HG03196 (cell line): ENCODE data around the gene NLGN2.

ENCODE experiments used
- ATAC-seq: cut with Tn5 transposase; IDR thresholded peaks from one replicate; pipeline ENCODE4 v1.9.1; 2021; ENCODE audit not compliant: unreplicated experiment

NLGN2 gene

GRCh38 chr17:7391307-7391706, 16.3 kb upstream of the NLGN2 start:
- ATAC-seq, result no peak

DNA sequence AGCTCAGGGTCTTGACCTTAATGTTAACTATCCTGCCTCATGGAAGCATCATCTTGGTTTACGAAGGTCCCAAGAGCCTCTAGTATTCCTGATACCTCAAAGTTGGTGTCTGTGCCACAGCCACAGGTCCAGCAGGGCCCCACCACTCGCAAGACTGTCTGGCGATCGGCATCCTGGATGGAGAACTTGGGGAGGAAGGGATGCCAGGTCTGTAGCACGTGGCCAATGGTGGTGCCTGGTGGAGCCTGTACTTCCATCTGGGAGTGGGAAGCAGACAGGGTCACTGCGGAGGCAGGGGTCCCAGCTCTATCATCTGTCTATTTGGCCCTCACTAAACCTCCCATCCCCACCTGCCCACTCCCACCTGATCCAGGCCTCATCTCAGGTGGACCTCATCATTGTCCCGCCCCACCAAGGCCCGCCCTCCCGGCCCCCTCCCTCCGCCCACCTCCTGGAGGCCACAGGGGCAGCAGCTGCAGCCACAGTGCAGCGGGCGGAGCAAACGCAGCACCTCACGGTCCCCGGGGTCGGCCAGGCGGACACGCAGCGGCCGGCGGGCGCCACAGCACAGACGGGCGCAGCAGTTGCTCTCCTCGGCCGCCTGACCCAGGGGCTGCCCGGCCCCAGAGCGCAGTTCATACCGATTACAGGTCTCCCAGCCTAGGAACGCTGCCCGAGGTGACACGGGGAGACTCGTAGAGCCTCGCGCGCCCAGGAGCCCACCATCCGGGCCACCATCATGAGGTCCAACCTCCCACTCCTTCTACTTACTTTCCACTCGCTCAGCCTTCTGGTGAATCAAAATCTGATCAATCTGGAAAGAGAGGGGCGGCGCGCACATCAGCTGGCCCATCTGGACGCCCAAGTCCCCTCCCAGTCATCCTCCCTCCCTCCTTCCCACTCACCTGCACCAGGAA, 14.7 kb upstream of the NLGN2 start:
- ATAC-seq, result no peak

DNA sequence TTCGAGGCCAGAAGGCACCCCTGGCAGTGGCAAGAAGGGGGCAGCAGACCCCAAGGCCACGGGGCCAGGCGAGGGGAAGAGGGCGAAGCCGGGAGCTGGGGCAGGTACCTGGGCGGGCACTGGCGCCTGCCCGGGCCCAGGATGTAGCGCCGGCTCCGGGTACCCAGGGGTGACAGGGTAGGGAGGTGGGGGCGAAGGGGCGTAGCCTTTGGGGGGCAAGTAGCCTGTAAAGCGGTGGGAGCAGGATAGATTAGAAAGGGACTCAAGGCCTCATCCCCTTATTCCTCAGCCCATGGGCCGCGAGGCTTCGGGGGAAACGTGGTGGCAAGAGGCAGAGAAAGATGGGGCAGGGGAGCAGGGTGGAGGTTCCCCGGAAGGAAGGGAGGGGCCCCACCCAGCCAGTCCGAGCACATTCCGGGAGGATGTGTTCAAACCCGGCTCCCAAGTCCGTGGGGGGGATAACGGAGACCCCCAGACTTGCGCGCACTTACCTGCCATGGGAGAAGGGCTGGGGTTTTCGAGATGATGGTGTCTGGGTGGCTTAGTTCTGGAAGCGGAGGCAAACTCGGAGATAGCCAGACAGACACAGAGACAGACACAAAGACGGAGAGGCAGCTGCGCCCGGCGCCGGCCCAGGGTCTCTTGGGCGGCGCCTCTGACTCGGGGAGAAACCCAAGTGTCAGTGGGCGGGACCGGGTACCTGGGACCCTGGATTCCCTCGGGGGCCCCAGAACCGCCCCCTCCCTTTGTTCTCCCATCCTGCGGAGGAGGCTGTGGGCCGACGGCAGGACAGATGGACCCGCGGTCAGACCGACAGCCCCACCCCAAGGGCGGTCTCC, 13.8 kb upstream of the NLGN2 start:
- peak; percentile 40 for ATAC-seq

DNA sequence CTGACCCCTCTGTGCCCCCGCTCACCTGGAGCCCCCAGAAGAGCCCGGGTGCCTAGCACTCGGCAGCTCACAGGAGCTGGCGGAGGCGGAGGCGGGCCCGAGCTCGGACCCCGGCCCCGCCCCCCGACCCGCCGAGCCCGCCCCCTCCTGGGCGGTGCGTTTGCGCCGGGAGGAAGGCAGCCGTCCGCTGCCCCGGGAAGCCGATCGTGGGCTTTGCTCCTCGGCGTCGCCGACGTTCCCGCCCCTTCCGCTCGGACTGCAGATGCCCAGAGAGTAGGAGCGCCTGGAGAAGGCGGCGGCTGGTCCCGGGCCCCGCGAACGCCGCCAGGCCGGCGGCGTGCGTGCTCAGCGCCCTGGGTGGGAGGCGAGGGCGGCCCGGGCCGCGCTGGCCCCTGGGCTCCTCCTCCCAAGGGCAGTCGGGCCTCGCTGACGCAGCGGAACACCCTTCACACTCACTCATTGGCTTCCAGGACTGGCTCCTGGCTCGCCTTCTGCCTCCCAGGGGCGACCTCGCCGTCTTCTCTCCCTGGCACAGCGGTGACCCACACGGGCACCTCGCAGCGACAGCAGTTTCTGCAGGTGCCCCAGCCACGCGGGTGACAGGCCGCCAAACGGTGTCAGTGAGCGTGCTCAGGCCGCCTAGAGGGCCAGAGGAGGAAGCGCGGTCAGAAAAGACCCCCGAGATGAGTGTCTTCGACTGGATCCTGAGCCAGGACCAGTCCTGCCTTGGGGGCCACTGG, 13.0 kb upstream of the NLGN2 start, which contains the start of gene PLSCR3:
Gene PLSCR3 (minus strand): TSS at position 74 of the 740 bp plus-strand sequence. CDS start 415 bp downstream, outside the sequence.
- peak; percentile 75 for ATAC-seq

GRCh38 chr17:7396147-7396546, 11.5 kb upstream of the NLGN2 start:
- no peak for ATAC-seq

DNA sequence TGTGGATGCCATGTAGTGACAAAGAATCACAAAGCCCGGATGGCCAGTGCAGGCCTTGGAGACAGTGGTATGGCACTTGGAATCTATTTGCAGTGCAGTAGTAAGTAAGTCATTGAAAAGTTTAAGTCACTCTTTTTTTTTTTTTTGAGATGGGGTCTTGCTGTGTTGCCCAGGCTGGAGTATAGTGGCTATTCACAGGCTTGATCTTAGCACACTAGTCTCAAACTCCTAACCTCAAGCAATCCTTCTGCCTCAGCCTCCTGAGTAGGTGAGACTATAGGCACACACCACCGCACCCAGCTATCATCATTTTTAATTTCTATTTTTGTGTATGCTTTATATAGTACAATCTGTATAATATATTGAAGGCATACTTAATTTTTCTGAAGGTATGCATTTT, 9.0 kb upstream of the NLGN2 start:
- ATAC-seq, result no peak

DNA sequence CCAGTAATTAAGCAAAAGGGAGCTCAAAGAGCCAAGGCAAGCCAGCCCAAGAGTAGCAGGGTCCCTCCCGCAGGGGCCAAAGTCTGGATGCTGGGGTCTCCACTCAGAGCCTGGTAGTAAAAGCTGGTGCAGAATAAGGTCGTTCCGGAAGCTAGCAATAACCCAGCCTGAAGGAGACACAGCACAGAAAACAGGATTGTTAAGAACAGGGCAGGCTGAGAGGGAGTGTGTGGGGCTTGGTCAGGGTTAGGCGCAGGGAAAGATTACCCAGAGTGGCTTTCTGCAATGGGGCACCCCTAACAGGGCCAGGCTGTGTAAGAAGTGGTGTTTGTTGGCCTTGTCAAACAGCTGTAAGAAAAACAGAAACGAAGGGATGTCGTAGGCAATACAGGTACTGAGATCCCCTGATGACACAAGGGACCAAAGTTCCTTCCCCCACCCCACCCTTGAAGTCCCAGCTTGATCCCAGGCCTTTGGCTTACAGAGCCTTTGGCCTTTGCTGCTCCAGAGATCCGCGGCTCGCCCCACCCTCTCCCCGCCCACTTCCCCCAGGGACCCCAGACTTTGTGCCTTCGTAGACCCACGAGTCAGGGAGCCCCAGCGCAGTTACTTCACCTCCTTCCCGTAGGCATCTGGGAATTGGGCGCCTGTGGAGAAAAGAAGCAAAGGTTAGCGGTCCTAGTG, 4.5 kb upstream of the NLGN2 start:
- ATAC-seq, result peak; percentile 15

- ATAC-seq, result peak; percentile 5
These were observed 4.0 kb upstream of the NLGN2 start for GRCh38 chr17:7403727-7403976.

DNA sequence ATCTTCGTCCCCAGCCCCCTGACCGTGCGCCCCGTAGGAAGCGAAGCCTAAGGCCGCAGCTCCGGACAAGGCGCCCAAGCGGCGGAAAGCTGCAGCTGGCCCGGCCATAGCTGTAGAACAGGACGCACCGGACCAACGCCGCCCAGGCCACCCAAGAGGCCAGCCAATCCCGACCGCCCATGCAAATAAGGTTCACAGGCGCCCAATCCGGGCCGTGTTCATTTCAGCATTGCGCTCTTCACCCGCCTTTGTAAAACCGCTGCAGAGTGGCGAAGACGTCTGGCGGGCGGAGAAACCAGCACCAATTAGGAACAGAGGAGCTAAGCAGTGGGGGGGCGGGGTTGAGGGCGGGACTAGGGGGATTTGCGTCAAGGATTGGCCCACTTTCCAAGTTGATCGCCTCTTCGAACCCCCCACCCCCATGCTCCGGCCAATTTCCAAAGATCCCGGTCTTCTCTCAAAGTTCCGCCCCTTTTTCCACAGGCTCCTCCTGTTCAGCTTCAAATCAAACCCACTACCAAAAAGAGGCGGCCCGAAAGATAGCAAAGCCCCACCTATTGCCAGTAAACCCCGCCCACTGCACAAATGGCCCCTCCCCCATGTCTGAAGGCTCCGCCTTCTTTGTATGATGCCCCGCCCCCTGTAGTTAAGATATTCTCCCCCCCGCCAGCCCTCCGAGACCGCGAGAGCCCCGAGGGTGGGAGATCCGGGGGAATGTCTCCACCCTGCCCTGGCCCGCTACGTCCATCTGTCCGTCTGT, 3.5 kb upstream of the NLGN2 start, which contains the start of gene TMEM256:
Gene TMEM256 (minus strand): TSS at position 121 of the 760 bp plus-strand sequence. CDS start 13 bp downstream, at position 108.
- peak; percentile 82 for ATAC-seq

DNA sequence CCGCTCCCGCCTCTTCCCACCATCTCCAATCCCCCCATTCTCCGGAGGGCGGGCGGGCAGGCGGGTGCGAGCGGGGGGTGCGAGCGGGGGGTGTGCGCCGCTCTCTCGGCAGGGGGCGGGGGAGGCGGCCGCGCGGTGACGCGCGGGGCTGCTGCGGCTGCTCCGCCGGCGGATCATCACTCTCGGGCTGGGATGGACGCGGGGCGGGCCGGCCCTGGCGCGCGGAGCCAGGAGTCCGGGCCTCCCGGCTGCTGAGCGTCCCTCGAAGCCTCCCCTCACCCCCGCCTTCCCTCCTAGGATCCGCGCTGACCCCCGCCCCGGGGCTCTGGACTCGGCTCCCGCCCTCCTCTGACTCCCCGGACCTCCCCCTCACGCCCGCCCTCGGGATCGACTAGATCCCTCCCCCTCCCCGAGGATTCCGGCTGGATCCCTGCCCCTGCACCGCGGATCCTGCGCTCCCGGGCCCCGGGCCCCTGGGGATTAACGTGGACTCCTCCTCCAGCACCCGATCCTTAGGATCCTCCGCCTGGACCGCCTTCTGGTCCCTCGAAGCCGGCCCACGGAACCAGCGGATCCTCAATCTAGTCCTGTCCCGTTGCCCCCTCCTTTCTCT, 2.8 kb upstream of the NLGN2 start:
- peak; percentile 9 for ATAC-seq

DNA sequence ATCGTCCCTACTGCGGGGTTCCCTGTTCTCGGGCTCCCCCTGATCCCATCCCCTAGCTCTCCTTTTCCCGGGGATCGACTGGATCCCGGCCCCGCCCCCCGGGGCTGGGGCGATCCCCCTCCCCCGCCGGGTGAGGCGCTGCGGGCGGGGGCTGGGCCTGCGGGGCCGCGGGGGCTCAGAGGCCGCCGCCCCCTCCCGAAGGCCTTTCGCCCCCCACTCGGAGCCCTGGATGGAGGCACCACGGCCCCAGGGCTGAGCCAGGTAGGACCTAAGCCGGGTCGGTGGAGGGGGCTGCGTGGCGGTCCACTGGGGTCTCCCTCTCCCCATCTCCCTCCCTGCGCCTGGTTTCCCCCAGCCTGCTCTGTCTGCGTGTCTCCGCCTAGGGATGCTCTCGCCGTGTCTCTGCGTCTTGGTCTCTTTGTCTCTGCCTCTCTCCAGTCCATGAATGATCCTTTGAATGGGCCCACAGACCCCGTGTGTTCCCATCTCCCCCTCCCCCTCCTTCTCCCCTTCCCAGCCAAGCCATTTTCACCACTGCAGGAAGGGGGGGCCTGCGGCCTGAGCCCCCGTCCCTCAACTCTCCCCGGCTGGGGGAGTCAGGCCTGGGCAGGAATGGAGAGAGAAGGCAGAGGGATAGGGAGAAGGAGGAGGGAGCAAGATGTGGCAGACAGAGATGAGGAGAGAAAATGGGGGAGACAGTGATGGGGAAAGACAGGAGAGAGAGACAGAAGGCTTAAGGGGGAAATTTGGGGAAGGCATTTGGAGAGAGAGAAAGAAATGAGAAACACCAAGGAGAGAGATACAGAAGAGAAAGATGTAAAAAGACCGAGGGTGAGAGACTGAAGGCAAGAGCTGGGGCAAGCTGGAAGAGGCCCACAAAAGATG, 2.1 kb upstream of the NLGN2 start:
- ATAC-seq, result no peak

DNA sequence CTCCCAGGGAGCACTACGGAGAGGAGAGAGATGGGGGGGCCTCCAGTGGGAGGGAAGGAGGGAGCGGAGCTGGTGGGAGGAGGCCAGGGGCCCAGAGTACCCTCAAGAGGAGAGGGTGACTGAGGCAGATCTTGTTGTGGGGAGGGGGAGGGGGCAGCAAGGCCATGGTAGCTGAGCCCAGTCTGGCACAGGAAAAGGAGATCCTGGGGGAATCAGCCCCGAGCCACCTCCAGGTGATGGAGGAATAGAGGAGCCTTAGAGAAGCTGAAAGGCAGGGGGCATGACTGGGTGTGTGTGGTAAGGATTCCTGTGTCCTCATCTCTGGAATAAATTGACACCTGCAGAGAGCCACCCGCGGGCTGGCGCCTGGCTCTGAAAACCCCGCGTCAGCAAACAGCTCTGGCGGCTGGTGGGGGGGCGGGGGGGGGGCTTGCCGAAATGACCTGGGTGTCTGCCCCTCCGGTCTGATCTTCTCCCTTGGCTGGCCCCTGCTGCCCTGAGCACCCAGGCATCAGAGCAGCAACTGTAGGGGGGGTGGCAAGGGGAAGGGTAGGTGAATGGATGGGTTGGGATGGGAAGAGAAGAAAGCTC, 1.3 kb upstream of the NLGN2 start:
- no peak for ATAC-seq

- no peak for ATAC-seq
These were observed 563 bp upstream of the NLGN2 start for GRCh38 chr17:7407082-7407481.

DNA sequence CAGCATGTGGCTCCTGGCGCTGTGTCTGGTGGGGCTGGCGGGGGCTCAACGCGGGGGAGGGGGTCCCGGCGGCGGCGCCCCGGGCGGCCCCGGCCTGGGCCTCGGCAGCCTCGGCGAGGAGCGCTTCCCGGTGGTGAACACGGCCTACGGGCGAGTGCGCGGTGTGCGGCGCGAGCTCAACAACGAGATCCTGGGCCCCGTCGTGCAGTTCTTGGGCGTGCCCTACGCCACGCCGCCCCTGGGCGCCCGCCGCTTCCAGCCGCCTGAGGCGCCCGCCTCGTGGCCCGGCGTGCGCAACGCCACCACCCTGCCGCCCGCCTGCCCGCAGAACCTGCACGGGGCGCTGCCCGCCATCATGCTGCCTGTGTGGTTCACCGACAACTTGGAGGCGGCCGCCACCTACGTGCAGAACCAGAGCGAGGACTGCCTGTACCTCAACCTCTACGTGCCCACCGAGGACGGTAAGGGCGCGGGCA, 645 bp downstream of the NLGN2 start:
- no peak for ATAC-seq

DNA sequence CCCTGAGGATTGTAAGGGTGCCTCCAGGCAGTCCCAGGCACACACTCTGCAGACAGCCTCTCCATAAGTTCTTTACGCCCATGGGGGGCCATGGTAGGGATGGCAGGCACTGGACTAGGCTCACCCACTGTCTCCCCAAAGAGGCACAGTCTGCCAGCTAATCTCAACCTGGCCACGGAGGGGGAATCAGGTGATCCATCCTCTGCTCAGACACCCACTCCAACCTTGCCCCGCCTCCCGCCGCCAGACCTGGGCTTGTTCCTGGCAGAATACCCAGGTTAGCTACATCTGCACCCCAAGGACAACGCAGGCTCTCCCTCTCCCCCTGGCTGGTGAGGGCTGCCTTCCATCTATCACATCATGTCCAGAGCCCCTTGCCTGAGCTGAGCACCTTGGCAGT, 1.2 kb downstream of the NLGN2 start:
- ATAC-seq, result no peak

- ATAC-seq, result no peak
These were observed 2.1 kb downstream of the NLGN2 start for GRCh38 chr17:7409716-7410115.

- no peak for ATAC-seq
These were observed 3.2 kb downstream of the NLGN2 start for GRCh38 chr17:7410634-7411426.
